NCI-H524 treated with DMSO at 0.1 percent for 48 hours (cell line): Measurements from ENCODE around the gene MYLK4.

Experiments used
- DNase-seq: peaks from one replicate; lab custom pipeline; 2025; lab: John Stamatoyannopoulos, UW

MYLK4 gene

GRCh38 chr6:2626401-2626800 is 124.3 kb downstream of the MYLK4 start:
- no peak for DNase-seq

GRCh38 chr6:2625581-2625980 is 125.1 kb downstream of the MYLK4 start:
- DNase-seq: no peak

- DNase-seq: no peak
Measured at GRCh38 chr6:2624177-2624576, 126.5 kb downstream of the MYLK4 start.

- DNase-seq: no peak
Measured at GRCh38 chr6:2623295-2623694, 127.4 kb downstream of the MYLK4 start.

- no peak for DNase-seq
Measured at GRCh38 chr6:2622671-2623070, 128.1 kb downstream of the MYLK4 start.

GRCh38 chr6:2619651-2620050 is 131.1 kb downstream of the MYLK4 start:
- DNase-seq: no peak

- DNase-seq: no peak
Measured at GRCh38 chr6:2617729-2618128, 133.0 kb downstream of the MYLK4 start.

GRCh38 chr6:2616811-2617210 is 133.9 kb downstream of the MYLK4 start:
- no peak for DNase-seq

GRCh38 chr6:2615251-2615650 is 135.5 kb downstream of the MYLK4 start:
- DNase-seq: no peak

- no peak for DNase-seq
Measured at GRCh38 chr6:2614846-2615245, 135.9 kb downstream of the MYLK4 start.

GRCh38 chr6:2614155-2614554 is 136.6 kb downstream of the MYLK4 start:
- DNase-seq: no peak
